ENCODE data around the gene CCDC97.
A peak's percentile ranks its signal among the peaks of the same experiment; 100 is the strongest.
"Not testable (repeated sequence)": the region's sequence is repeated elsewhere in the genome, so short reads cannot be mapped to it uniquely, and the experiment has no call there.

CCDC97 gene

GRCh38 chr19:41341669-41342490 is 31.9 kb downstream of the CCDC97 start:
- no peak overlapping the region for H3K4me3 ChIP-seq (ENCODE audit: low read depth, low read length)
- in situ Hi-C loops (cut with HindIII; ENCODE audit: low pct_ligation_motif_present, low sequenced_read_pairs), result no loop called here
- no peaks in the 10 kb centered on the region for H3K27me3 ChIP-seq (replicated peaks)
- DNase-seq, result no peak
- H3K36me3 ChIP-seq (replicated peaks), result peaks cover 84% of the 10 kb centered on the region
- TF ChIP-seq CTCF (IDR thresholded peaks at IDR 0.05; ENCODE audit: low read depth, low read length, missing control alignments), result no peak
- H3K27ac ChIP-seq, result no peak overlapping the region

GRCh38 chr19:41344162-41344561 is 34.2 kb downstream of the CCDC97 start:
- TF ChIP-seq CTCF (IDR thresholded peaks at IDR 0.05; ENCODE audit: low read depth, low read length, missing control alignments), result no peak
- H3K36me3 ChIP-seq (replicated peaks), result peaks cover 82% of the 10 kb centered on the region
- DNase-seq, result no peak
- H3K4me3 ChIP-seq (ENCODE audit: low read depth, low read length), result no peak overlapping the region
- no peak overlapping the region for H3K27ac ChIP-seq
- H3K27me3 ChIP-seq (replicated peaks), result no peaks in the 10 kb centered on the region
- in situ Hi-C loops (cut with HindIII; ENCODE audit: low pct_ligation_motif_present, low sequenced_read_pairs), result no loop called here

- DNase-seq; H3K27ac ChIP-seq; in situ Hi-C loops (cut with HindIII; ENCODE audit: low pct_ligation_motif_present, low sequenced_read_pairs); H3K27me3 ChIP-seq (replicated peaks); H3K4me3 ChIP-seq (ENCODE audit: low read depth, low read length): not testable (repeated sequence)
- peaks cover 62% of the 10 kb centered on the region for H3K36me3 ChIP-seq (replicated peaks)
These were observed 36.9 kb downstream of the CCDC97 start for GRCh38 chr19:41346916-41347315.

- no peak for TF ChIP-seq CTCF (IDR thresholded peaks at IDR 0.05; ENCODE audit: low read depth, low read length, missing control alignments)
- no peaks in the 10 kb centered on the region for H3K27me3 ChIP-seq (replicated peaks)
- in situ Hi-C loops (cut with HindIII; ENCODE audit: low pct_ligation_motif_present, low sequenced_read_pairs), result no loop called here
- H3K36me3 ChIP-seq (replicated peaks), result peaks cover 30% of the 10 kb centered on the region
- peak overlapping the region; percentile 68 for H3K27ac ChIP-seq
- H3K4me3 ChIP-seq (ENCODE audit: low read depth, low read length), result peak overlapping the region; percentile 89
- DNase-seq, result no peak
These were observed 40.9 kb downstream of the CCDC97 start for GRCh38 chr19:41350735-41351338.

GRCh38 chr19:41351339-41352245 is 41.6 kb downstream of the CCDC97 start:
- no peak for TF ChIP-seq CTCF (IDR thresholded peaks at IDR 0.05; ENCODE audit: low read depth, low read length, missing control alignments)
- in situ Hi-C loops (cut with HindIII; ENCODE audit: low pct_ligation_motif_present, low sequenced_read_pairs), result no loop called here
- peak overlapping the region; percentile 68 for H3K27ac ChIP-seq
- H3K4me3 ChIP-seq (ENCODE audit: low read depth, low read length), result peak overlapping the region; percentile 89
- H3K27me3 ChIP-seq (replicated peaks), result no peaks in the 10 kb centered on the region
- H3K36me3 ChIP-seq (replicated peaks), result peaks cover 22% of the 10 kb centered on the region
- DNase-seq, result peak; percentile 28

- no peak for DNase-seq
- Histone ChIP-seq H3K4me3 (ENCODE audit: low read depth, low read length) (peak overlapping the region; percentile 89), H3K27me3 (replicated peaks) (no peaks in the 10 kb centered on the region), H3K27ac (peak overlapping the region; percentile 68), H3K36me3 (replicated peaks) (peaks cover 16% of the 10 kb centered on the region)
- TF ChIP-seq CTCF (IDR thresholded peaks at IDR 0.05; ENCODE audit: low read depth, low read length, missing control alignments), result no peak
- in situ Hi-C loops (cut with HindIII; ENCODE audit: low pct_ligation_motif_present, low sequenced_read_pairs), result no loop called here
These were observed 42.3 kb downstream of the CCDC97 start for GRCh38 chr19:41352279-41352608.

Data from brain microvascular endothelial cell (primary cell).